PC-9 (cell line): ENCODE data around the gene ZFHX3. TPM values are rescaled to one million over a fixed set of nuclear protein-coding genes. Genes with fewer than 3 reads are reported as not detected.

Source experiments
- BruUV-seq: library from RNA; stranded (reverse); fragments of 400-500 nt; replicated peaks from 2 replicates; lab custom pipeline; 2021; lab: Mats Ljungman, UMichigan
- CTCF ChIA-PET: fragments of 300-600 bp; sonication (Branson Sonifier 250); formaldehyde crosslinking; loops from one replicate; lab custom pipeline; 2022; ENCODE audit warnings: antibody characterized with exemption; lab: Charles Lee
- POLR2A ChIA-PET: fragments of 300-600 bp; sonication (Branson Sonifier 250); formaldehyde crosslinking; loops from one replicate; lab custom pipeline; 2022; ENCODE audit warnings: antibody characterized with exemption; ENCODE audit not compliant: unreplicated experiment; lab: Charles Lee
- DNase-seq, 2 experiments: peaks; one replicate each; pipeline versions ENCODE4 v3.0.0 to v3.0.0-alpha.2; 2015 to 2022; ENCODE audit warnings: mixed read lengths in 1 of 2
- H2AFZ ChIP-seq: fragments of 200-600 bp; sonication (generic); 2 replicates; pipeline ENCODE4 v1.8.1; 2017; ENCODE audit warnings: antibody characterized with exemption
- H3F3A ChIP-seq: fragments of 200-600 bp; sonication (generic); 2 replicates; pipeline ENCODE4 v1.8.1; 2017; ENCODE audit warnings: antibody characterized with exemption, mild to moderate bottlenecking, low read depth; ENCODE audit not compliant: insufficient read depth
- H3K27ac ChIP-seq: fragments of 200-600 bp; sonication (generic); 2 replicates; pipeline ENCODE4 v1.6.1; 2016; ENCODE audit warnings: mixed run types
- H3K27me3 ChIP-seq: fragments of 200-600 bp; sonication (generic); 2 replicates; pipeline ENCODE4 v1.6.1; 2016; ENCODE audit warnings: low read depth, mixed run types; ENCODE audit not compliant: insufficient read depth
- H3K36me3 ChIP-seq: fragments of 200-600 bp; sonication (generic); 2 replicates; pipeline ENCODE4 v1.6.1; 2016; ENCODE audit warnings: low read depth, mixed run types
- H3K4me1 ChIP-seq: fragments of 200-600 bp; sonication (generic); replicated peaks from 2 replicates; pipeline ENCODE4 v1.6.1; 2016; ENCODE audit warnings: mixed run types; ENCODE audit not compliant: insufficient read depth
- H3K4me2 ChIP-seq: fragments of 200-600 bp; sonication (generic); 2 replicates; pipeline ENCODE4 v1.6.1; 2017; ENCODE audit warnings: mixed run types
- H3K4me3 ChIP-seq: fragments of 200-600 bp; sonication (generic); 2 replicates; pipeline ENCODE4 v1.6.1; 2016; ENCODE audit warnings: mixed run types
- H3K79me2 ChIP-seq: fragments of 200-600 bp; sonication (generic); 2 replicates; pipeline ENCODE4 v1.6.1; 2017; ENCODE audit warnings: low read depth, mixed run types
- H3K9me2 ChIP-seq: fragments of 200-600 bp; sonication (generic); 2 replicates; pipeline ENCODE4 v1.8.1; 2017; ENCODE audit warnings: mild to moderate bottlenecking; ENCODE audit not compliant: insufficient read depth
- H3K9me3 ChIP-seq: fragments of 200-600 bp; sonication (generic); 2 replicates; pipeline ENCODE4 v1.8.1; 2016; ENCODE audit warnings: low read depth; ENCODE audit not compliant: insufficient read depth
- H4K20me1 ChIP-seq: fragments of 200-600 bp; sonication (generic); 2 replicates; pipeline ENCODE4 v1.8.1; 2017; ENCODE audit not compliant: insufficient read depth
- EZH2 ChIP-seq: fragments of 200-600 bp; sonication (generic); IDR thresholded peaks from 2 replicates; pipeline ENCODE4 v1.8.0; 2017; ENCODE audit warnings: antibody characterized with exemption, low read depth
- intact Hi-C: fragments of 100-400 bp; cut with micrococcal nuclease; formaldehyde crosslinking; loops from one replicate; pipeline ENCODE4 v1.10.0; 2022; ENCODE audit not compliant: unreplicated experiment
- total RNA-seq: library from RNA; stranded (reverse); gene quantifications from 2 replicates; pipeline ENCODE4 v1.2.3, GENCODE V29; 2021
- TF ChIP-seq, protein P1 (sequence below): fragments of 200-600 bp; sonication (generic); conservative IDR thresholded peaks from 2 replicates; pipeline ENCODE4 v1.6.1; 2017; ENCODE audit warnings: mixed run types, antibody characterized with exemption, mild to moderate bottlenecking, moderate library complexity

Gene ZFHX3
- total RNA-seq, 1 experiment from 2014 or later, result 23.1 TPM

DNA sequence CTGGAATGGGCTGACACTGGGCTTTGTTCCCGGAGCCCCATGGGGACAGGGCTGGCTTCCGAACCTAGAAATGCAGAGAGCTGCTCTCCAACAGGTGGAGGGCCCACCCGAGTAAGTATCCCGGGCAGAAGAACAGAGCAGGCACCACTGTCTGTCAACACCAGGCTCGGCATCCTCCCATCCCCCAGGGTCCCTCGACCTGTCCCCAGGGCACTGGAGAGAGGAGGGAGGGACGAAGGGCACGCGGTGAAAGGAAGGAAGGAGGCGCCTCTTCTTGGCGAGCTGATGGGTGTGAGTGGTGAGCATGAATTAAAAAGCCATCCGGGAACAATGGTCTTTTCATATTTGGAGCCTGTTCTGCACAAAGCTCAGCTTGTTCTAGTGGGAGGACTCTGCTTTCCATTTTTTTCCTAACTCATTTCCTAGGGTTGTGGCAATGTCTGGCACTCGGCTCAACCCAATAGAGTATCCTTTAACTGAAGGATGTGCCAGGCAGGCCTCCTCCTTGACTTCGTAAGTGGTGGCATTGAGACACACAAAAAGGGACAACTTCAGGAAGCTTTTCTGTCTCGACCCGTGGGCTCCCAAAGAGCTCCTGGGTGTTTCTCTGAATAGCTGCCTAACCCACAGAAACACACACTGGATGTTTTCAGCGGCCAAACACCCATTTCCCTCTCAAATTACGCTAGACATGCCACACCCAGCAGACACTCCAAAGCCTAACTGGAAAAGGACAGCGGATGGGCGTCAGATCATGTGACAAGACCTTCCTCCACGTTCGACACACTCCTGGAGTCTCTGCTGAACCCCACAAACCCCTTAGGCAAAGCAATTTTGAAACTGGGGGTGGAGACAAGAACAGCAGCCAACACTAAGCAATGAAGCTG is 47.7 kb downstream of the ZFHX3 start:
- ChIA-PET POLR2A (no interaction called here), CTCF (no interaction called here)
- BruUV-seq, result no TSS peak
- Histone ChIP-seq H3K4me3 (no peak overlapping the region), H2AFZ (no peak overlapping the region), H3K9me3 (peaks cover 4% of the 10 kb centered on the region), H3K9me2 (no peaks in the 10 kb centered on the region), H3K79me2 (peaks cover 82% of the 10 kb centered on the region), H3K27ac (no peak overlapping the region), H3F3A (peaks cover 35% of the 10 kb centered on the region), H3K4me2 (no peak overlapping the region), H3K27me3 (no peaks in the 10 kb centered on the region), H3K36me3 (no peaks in the 10 kb centered on the region), H3K4me1 (peaks cover 48% of the 10 kb centered on the region), H4K20me1 (no peaks in the 10 kb centered on the region; the same call in 1 of the 2 replicates)
- intact Hi-C loops, result no loop called here
- TF ChIP-seq, protein P1, sequence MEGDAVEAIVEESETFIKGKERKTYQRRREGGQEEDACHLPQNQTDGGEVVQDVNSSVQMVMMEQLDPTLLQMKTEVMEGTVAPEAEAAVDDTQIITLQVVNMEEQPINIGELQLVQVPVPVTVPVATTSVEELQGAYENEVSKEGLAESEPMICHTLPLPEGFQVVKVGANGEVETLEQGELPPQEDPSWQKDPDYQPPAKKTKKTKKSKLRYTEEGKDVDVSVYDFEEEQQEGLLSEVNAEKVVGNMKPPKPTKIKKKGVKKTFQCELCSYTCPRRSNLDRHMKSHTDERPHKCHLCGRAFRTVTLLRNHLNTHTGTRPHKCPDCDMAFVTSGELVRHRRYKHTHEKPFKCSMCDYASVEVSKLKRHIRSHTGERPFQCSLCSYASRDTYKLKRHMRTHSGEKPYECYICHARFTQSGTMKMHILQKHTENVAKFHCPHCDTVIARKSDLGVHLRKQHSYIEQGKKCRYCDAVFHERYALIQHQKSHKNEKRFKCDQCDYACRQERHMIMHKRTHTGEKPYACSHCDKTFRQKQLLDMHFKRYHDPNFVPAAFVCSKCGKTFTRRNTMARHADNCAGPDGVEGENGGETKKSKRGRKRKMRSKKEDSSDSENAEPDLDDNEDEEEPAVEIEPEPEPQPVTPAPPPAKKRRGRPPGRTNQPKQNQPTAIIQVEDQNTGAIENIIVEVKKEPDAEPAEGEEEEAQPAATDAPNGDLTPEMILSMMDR, result no peak
- TF ChIP-seq EZH2, result no peak
- no peak for DNase-seq

DNA sequence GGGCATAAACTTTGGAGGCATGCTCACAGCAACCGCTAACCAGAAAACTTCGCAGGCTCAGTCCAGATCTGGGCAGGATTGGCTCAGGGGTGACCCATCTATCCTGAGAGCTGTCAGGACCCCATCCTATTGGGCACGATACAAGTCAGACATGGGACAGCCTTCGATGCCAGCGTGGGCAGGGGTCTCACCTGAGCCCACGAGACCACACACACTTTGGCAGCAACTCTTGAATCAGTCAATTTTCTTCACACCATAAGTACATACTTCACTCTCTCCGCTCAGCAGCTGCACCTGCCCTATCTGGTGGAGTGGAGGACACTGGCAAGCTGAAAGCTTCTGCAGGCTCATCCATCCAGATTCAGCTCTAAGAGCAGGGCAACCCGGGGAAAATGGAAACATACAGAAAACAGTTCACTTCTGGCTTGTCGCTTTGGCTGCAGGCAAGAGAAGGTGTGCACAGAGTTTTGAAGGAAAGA is 48.3 kb downstream of the ZFHX3 start:
- TF ChIP-seq, protein P1, result no peak
- TF ChIP-seq EZH2, result no peak
- H3K27ac ChIP-seq, result no peak overlapping the region
- no peak overlapping the region for H3K4me2 ChIP-seq
- H3K36me3 ChIP-seq, result no peaks in the 10 kb centered on the region
- H4K20me1 ChIP-seq, result no peaks in the 10 kb centered on the region; the same call in 1 of the 2 replicates
- H3K9me2 ChIP-seq, result no peaks in the 10 kb centered on the region
- BruUV-seq, result no TSS peak
- H3F3A ChIP-seq, result peaks cover 42% of the 10 kb centered on the region
- peaks cover 83% of the 10 kb centered on the region for H3K79me2 ChIP-seq
- DNase-seq, result no peak
- ChIA-PET POLR2A (no interaction called here), CTCF (no interaction called here)
- no peaks in the 10 kb centered on the region for H3K27me3 ChIP-seq
- no peak overlapping the region for H3K4me3 ChIP-seq
- H3K9me3 ChIP-seq, result peaks cover 4% of the 10 kb centered on the region
- intact Hi-C loops, result loop anchor here (5.0 kb wide), 1 partner anchor 173 kb away; no protein-coding TSS in a partner anchor
- H2AFZ ChIP-seq, result no peak overlapping the region
- peaks cover 55% of the 10 kb centered on the region for H3K4me1 ChIP-seq

DNA sequence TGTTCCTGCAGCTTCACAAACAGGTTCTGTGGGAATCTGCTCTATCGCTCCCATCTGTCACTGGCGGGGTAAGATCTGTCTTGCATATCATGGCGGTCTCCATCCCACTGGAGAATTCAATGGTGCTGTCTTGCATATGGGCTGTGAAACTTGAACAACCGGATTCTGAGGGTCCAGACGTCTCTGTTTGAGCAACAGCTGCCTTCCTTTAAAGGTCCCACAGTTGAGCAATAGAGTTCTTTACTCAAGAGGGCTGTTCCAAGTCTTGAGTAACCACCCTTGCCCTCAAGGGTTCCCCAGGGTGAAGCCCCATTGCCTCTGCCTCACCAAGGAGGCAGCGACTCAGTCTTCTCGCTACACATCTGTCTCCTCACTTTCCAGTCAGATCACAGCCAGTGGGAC is 50.8 kb downstream of the ZFHX3 start:
- peaks cover 46% of the 10 kb centered on the region for H3F3A ChIP-seq
- no peaks in the 10 kb centered on the region for H3K27me3 ChIP-seq
- no peaks in the 10 kb centered on the region for H3K9me2 ChIP-seq
- H3K36me3 ChIP-seq, result no peaks in the 10 kb centered on the region
- peak overlapping the region; percentile 80 for H3K4me2 ChIP-seq
- ChIA-PET POLR2A (interaction anchor here (0.6 to 0.7 kb wide), 3 partner anchors 44 to 213 kb away, joined by 3 to 6 read pairs (median 4); no protein-coding TSS in a partner anchor), CTCF (interaction anchor here (0.9 kb wide), 1 partner anchor 165 kb away, joined by 8 read pairs; no protein-coding TSS in a partner anchor)
- peaks cover 68% of the 10 kb centered on the region for H3K4me1 ChIP-seq
- peaks cover 4% of the 10 kb centered on the region for H3K9me3 ChIP-seq
- H2AFZ ChIP-seq, result no peak overlapping the region
- peak overlapping the region; percentile 39; the same call in 1 of the 2 replicates for H3K4me3 ChIP-seq
- H3K79me2 ChIP-seq, result peaks cover 88% of the 10 kb centered on the region
- H3K27ac ChIP-seq, result peak overlapping the region; percentile 91
- intact Hi-C loops, result loop anchor here (1.0 to 5.0 kb wide), 7 partner anchors 18 to 175 kb away; no protein-coding TSS in a partner anchor
- no TSS peak for BruUV-seq
- DNase-seq, result peak; percentile 85 to 99
- no peaks in the 10 kb centered on the region; the same call in 1 of the 2 replicates for H4K20me1 ChIP-seq
- TF ChIP-seq, protein P1, result no peak
- no peak for TF ChIP-seq EZH2
